ENCODE data around the gene CBR3. TPM values are rescaled to one million over a fixed set of nuclear protein-coding genes. Genes with fewer than 3 reads are reported as not detected.

The CBR3 gene
- total and polyA plus RNA-seq, 9 of the 15 experiments (the other 6 are each of a cell fraction or from before 2014, with no cell fraction given) = not detected

DNA sequence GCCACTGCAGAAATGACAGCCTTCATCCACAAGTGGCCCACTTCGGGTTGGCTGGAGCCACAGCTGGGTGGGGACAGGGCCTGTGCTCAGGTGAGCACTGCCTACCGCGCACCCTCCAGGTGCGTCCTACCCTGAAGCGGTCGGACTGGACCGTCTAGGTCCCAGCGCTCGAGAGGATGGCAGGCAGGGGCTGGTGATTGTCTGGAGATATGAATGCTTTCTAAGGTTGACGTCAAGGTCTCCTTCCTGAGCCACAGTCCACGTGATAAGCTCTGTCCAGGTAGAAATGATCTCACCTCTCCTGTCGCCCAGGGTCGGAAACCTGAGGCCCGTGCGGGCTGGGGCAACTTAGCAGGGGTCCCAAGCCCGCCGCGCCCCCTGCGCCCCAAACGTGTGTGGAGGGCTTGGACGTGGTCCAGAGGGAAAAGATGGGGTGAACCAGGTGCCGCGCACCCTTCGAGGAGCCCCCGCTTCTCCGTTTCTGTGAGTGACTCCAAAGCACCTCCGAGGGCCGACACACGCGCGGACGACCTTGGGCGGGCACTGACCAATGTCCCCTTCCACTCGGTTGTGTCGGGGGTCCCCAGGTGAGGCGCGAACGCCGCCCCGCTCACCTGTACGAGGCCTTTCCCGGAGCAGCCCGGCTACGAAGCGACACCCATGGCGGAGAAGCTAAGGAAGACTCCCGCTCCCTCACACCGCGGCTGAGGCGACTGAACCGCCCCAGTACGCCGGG is 20.9 kb downstream of the CBR3 start (continued):
- TF ChIP-seq REST (IDR thresholded peaks at IDR 0.05; ENCODE audit: borderline replicate concordance) (no peak), REST (CRISPR knock-in tag; IDR thresholded peaks at IDR 0.05; ENCODE audit: low read depth) (peak; percentile 58; the same call in 1 of the 2 replicates), TAF7 (tag; IDR thresholded peaks at IDR 0.05) (peak; percentile 54; the same call in 1 of the 2 replicates), CSDE1 (IDR thresholded peaks at IDR 0.05) (no peak), ESRRA (IDR thresholded peaks at IDR 0.05; ENCODE audit: borderline replicate concordance, low read depth) (peak; percentile 59; the same call in 1 of the 2 replicates), SMAD3 (CRISPR knock-in tag; conservative IDR thresholded peaks at IDR 0.05) (0 out of 2 replicates have a peak, but pooled peaks have one; percentile 13), E2F3 (CRISPR knock-in tag; IDR thresholded peaks at IDR 0.05) (peak; percentile 56; the same call in 1 of the 2 replicates), ATF7 (IDR thresholded peaks at IDR 0.05) (peak; percentile 42), CBX3 (IDR thresholded peaks at IDR 0.05; ENCODE audit: borderline replicate concordance in 1 of 2, low read length in 2 of 2) (0 out of 3 replicates have a peak, but pooled peaks of 1 of the 2 experiments have one; percentile 20), NCOR1 (IDR thresholded peaks at IDR 0.05) (no peak), E2F4 (CRISPR knock-in tag; IDR thresholded peaks at IDR 0.05; ENCODE audit: low read depth) (peak; percentile 21; the same call in 1 of the 2 replicates), SUPT5H (IDR thresholded peaks at IDR 0.05) (peak; percentile 37; the same call in 1 of the 2 replicates), ZBTB17 (CRISPR knock-in tag; IDR thresholded peaks at IDR 0.05) (0 out of 2 replicates have a peak, but pooled peaks have one; percentile 30), ATF3 (IDR thresholded peaks at IDR 0.05) (no peak), ATF3 (CRISPR knock-in tag; conservative IDR thresholded peaks at IDR 0.05) (no peak)
- TF ChIP-seq, protein P1, sequence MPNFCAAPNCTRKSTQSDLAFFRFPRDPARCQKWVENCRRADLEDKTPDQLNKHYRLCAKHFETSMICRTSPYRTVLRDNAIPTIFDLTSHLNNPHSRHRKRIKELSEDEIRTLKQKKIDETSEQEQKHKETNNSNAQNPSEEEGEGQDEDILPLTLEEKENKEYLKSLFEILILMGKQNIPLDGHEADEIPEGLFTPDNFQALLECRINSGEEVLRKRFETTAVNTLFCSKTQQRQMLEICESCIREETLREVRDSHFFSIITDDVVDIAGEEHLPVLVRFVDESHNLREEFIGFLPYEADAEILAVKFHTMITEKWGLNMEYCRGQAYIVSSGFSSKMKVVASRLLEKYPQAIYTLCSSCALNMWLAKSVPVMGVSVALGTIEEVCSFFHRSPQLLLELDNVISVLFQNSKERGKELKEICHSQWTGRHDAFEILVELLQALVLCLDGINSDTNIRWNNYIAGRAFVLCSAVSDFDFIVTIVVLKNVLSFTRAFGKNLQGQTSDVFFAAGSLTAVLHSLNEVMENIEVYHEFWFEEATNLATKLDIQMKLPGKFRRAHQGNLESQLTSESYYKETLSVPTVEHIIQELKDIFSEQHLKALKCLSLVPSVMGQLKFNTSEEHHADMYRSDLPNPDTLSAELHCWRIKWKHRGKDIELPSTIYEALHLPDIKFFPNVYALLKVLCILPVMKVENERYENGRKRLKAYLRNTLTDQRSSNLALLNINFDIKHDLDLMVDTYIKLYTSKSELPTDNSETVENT (CRISPR knock-in tag; IDR thresholded peaks at IDR 0.05) = peak; percentile 58; the same call in 1 of the 2 replicates

Data from K562 (cell line).